NCI-H226 (cell line): ENCODE data around the gene ARF5.
"Not testable (repeated sequence)": the region's sequence is repeated elsewhere in the genome, so short reads cannot be mapped to it uniquely, and the experiment has no call there.

Source experiments
- DNase-seq: peaks from one replicate; pipeline ENCODE4 v3.0.0-alpha.2; 2015

ARF5 gene

DNA sequence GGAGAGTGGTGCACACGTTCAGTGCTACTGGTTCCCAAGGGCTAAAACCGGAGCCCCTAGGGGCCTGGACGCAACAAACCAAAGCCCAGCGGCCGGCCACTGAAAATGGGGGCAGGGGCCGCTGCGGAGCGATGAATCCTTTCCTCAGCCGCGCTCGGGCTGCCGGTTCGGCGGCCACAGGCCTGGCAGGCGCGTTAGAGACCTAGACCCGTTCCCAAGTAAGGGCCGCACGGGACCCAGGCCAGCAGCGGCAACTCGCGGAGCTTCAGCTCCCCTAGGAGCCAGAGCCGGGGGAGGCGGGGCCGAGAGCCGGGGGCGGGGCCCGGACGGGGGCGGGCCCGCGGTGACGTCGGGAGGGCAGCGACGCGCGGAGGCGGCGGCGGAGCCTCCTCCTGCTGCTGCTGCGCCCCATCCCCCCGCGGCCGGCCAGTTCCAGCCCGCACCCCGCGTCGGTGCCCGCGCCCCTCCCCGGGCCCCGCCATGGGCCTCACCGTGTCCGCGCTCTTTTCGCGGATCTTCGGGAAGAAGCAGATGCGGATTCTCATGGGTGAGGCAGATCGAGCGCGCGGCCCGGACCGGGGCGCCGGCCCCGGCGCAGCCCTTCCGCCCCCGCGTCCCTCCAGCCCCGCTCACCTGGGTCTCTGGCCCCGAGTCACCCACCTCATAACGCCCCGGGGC is at the start of gene ARF5:
TSS of gene ARF5 (plus strand) at position 393 of the 678 bp plus-strand sequence. CDS start at position 481, 88 bp downstream.
- peak; percentile 62 for DNase-seq

DNA sequence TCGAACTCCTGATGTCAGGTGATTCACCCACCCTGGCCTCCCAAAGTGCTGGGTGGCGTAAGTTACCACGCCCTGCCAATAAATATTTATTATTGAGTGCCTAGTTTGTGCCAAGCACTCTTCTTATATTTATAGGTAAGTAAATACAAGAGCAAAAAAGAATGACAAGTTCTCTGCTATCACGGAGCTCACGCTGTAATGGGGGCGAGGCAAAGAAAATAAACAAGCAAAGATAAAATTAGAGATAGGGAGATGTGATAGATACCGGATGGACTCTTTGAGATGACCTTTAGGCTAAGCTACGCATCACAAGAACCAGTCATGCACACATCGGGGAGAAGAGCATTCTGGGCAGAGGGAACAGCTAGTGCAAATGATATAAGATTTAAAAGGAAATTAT is 49.1 kb upstream of the ARF5 start:
- DNase-seq: no peak

DNA sequence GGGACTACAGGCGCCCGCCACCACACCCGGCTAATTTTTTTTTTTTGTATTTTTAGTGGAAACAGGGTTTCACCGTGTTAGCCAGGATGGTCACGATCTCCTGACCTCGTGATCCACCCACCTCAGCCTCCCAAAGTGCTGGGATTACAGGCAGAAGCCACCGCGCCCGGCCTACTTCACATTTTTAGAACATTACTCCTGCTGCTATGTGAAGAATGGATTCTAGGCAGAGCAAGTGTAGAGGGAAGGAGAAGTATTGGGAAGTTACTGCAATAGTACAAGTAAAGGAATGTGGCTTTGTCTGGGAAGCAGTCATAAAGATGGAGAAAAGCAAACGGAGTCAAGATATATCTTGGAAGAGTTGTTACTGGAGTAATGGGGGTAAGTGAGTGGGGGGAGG is 47.8 kb upstream of the ARF5 start:
- DNase-seq: not testable (repeated sequence)

DNA sequence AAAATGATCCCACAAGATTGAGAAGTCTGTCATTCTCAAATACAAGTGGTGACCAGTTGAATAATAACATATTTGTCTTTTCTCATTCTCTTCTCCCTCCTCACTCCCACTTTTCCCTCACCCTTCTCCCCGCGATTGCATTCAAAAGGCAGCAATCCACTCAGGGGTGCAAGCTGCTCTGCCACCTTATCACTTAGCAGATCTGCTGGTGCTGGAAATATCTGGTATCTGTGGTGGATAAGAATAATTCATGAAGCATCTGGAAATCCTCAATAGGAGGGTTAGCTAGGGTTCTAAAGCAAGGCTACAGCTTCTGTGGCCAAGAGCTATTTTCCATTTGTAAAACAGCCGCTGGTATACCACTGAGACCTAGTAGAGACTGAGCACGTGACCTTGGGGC is 46.7 kb upstream of the ARF5 start:
- DNase-seq: no peak

DNA sequence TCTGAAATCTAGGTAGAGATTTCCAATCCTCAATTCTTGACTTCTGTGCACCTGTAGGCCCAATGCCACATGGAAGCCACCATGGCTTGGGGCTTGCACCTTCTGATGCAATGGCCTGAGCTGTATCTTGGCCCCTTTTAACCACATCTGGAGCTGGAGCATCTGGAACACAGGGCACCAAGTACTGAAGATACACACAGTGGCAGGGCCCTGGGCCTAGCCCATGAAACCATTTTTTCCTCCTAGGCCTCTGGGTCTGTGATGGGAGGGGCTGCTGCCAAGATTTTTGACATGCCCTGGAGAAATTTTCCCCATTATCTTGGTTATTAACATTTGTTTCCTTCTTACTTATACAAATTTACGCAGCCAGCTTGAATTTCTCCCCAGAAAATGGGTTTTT is 41.9 kb upstream of the ARF5 start:
- no peak for DNase-seq

DNA sequence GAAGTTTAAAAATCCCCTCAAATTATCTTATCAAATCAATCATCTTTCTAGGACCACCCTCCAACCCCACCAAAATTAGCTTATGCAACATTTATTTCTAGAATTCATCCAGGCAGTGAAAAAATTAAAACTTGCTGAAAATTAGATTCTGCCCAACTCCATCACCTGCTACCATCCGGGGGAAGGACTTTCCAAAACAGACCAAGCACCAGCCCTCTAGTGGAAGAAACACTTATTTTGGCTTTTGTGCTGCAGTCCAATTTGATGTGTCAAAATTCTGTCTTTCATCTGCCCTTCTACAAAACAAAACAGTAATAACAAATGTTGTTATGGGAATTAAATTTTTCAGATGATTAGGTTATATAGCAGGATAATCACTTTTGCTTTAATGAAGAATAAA is 38.0 kb upstream of the ARF5 start:
- DNase-seq: no peak

DNA sequence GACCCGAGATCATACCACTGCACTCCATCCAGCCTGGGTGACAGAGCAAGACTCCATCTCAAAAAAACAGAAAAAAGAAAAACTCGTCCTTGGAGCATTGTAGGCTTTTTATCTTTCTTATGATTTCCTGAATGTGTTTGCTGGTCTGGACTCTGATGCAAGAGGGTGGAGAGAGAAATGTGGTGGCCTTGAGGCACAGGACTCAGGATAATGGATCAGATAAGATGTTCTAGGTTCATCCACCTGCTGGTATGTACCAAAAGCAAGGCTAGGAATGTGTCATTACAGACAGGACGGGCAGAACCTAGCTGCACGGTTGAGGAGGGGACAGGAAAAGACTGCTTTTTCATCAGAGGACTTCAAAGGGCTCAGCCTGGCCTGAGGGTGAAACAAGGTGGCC is 36.3 kb upstream of the ARF5 start:
- no peak for DNase-seq

DNA sequence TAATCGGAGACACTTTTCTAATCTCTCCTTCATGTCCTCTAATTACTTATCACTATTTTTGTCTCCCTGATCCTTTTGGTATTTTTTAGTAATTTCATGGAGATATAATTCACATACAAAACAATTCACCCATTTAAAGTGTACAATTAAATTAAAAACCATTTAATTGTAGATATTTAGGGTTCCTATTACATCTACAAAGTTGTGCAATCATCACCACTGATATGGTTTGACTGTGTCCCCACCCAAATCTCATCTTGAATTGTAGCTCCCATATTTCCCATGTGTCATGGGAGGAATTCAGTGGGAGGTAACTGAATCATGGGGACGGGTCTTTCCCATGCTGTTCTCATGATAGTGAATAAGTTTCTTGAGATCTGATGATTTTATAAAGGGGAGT is 31.8 kb upstream of the ARF5 start:
- no peak for DNase-seq

DNA sequence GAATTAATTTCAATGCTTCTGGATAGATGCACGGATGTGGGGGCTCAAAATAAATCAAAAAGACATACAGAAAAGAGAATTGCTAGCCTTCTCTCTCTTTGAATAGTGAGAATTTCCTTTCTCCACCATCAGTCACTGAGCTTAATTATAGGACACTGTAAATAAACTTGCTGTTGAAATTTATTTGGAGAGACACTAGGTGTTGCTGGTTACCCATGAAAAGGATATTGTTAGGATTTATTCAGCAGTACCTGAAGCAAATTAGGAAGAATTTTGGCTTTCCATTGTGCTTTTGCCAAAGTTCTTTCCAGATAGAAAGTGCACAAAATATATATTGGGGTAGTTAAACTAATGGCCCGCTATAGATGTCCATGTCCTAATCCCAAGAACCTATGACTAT is 30.4 kb upstream of the ARF5 start:
- no peak for DNase-seq

DNA sequence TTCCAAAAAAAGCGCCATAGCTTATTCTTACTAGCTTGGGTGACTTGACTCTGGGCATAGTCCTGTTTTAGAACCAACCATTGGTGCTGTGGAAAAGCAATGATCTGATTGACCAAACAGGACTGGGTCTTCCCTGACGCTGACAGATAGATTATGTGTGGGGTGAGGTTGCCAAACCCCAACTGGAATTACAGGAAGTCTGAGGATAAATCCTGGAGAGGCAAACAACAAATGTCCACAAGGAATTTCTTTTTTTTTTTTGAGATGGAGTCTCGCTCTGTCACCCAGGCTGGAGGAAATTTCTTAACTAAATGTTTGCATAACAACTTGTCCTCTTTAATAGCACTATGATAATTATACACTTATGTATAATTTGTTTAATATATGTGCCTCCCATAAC is 22.0 kb upstream of the ARF5 start:
- no peak for DNase-seq

DNA sequence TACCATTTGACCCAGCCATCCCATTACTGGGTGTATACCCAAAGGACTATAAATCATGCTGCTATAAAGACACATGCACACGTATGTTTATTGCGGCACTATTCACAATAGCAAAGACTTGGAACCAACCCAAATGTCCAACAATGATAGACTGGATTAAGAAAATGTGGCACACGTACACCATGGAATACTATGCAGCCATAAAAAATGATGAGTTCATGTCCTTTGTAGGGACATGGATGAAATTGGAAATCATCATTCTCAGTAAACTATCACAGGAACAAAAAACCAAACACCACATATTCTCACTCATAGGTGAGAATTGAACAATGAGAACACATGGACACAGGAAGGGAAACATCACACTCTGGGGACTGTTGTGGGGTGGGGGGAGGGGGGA is 20.2 kb upstream of the ARF5 start:
- DNase-seq: not testable (repeated sequence)

DNA sequence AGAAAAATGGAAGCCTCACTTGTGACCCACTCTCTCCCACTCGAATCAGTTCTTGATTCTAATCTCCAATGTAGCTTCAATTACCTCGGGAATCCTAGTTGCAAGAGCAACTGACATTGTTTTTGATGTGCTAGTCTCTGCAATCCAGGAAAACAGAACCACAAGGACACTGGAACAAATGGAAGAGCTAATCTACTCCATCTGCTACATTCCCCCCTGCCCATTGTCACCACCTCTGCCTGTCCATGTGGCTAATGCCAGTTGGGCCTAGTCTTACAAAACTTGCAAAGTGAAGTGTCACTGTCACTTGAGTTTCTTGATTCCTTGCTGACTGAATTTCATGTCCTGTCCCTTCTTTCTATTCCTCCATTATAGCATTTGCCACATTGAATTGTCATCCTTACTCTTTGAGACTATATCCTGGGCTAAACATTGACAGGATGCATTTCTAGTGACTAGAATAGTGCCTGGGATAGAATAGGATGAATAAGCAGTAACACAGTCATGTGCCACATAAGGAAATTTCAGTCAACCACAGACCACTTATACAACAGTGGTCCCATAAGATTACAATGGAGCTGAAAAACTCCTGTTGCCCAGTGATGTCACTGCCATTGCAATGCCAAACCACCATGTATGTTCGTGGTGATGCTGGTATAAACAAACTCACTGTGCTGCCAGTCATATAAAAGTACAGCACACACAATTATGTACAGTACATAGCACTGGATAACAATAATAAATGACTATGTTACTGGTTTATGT is 16.3 kb upstream of the ARF5 start:
- DNase-seq: no peak

DNA sequence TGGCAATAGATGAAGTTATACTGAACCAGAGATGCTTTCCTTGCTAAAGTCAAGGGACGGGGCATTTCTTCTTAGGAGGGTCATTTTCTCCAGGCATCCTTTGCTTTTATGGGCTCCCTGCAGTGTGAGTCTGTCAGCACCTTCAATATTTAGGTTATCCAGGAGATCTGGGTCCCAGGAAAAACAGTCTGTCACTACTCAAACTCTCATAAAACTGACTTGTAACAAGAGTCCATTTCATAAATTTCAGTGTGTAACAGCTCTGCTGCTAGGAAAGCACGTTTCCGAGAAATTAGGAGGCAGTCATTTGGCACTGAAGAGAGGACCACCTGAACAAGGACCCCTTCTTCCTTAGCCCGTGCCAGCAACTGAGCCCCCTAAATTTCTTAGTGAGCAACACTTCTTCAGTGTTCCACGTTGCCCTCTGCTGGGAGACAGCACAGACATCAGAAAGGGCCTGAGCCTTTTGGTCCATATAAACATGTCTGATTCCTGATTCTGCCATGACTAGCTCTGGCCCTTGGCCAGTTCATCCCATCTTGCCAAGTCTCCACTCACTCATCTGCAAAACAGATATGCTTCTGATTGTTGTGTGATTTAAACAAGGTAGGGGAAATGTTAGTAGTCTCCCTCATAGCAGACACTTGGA is 10.1 kb upstream of the ARF5 start:
- DNase-seq: peak; percentile 35

DNA sequence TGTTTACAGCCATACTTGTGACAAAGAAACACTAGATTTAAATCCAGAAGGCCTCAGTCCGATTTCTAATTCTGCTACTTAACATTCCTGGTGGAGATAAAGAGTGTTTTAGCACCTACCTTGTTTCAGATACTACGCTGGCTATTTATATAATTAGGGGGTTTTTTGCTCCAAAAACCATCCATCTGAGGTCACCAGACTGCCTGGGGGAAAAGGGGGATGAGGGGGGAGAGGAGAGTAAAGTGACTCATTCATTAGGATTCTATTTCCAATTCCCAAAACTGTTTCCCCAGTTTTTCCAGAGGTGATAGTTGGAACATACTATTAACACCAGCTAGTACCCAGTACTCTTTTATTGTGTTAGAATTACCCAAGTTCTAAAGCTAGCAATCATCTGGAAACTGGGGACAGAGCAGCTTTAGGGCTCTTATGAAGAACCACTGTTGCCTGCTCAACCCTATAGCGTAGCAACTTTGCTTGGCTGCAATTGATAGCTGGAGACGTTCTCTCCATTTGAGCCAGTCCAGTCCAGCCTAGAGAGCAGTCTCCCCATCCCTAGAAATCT is 9.4 kb upstream of the ARF5 start:
- no peak for DNase-seq

DNA sequence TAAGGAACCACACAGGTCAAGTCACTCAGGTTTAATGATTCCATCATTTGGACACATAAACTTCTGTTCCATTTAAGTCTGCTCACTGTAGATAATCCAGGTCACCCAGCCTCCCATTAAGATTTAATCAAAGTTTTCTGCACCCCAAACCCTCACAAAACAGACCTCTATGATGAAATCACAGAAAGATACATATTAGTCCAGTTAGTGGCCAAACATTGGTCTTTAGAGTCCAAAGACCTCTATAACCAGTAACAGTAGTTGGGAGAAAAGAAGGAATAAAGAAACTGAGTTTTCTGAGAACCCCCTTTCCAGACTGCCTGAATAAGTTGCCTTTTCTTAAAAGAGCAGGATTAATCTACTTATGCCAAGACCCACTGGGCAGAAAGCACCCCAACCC is 7.6 kb upstream of the ARF5 start:
- DNase-seq: no peak

DNA sequence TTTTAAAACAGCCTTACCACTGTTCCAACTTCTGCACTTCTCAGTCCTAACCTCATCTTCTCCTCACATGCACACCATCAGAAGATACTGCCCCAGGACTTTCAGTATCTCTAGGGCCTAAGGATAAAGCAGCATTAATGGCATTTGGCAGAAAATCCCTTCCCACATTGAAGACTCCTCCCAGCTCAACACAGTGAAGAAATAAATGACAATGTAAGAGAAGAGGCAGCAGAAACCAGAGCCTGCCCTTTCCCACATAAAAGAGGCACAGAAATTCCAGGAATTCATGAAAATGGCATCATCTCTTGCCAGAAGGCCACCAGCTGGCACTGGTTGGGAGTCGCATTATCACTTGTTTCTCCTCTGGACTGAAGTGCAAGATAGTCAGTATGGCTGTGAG is 6.5 kb upstream of the ARF5 start:
- DNase-seq: no peak

DNA sequence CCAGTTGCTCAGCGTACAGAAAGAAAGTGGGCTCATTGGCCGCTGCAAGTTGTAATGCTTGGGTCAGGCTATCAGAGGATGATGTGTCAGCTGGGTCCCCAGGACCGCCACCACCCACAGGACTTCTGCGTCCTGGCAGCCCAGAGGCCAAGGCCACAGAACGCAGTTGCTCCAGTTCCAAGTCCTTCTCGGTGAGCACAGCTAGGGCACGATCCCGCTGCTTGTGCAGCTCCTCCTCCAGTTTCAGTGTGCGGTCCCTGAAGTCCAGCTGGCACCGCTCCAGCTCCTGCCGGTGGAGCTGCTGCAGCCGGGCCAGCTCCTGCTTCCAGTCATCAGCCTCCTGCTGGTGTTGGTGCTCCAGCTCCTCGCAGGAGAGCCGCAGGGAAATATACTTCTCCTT is 5.8 kb upstream of the ARF5 start:
- no peak for DNase-seq

DNA sequence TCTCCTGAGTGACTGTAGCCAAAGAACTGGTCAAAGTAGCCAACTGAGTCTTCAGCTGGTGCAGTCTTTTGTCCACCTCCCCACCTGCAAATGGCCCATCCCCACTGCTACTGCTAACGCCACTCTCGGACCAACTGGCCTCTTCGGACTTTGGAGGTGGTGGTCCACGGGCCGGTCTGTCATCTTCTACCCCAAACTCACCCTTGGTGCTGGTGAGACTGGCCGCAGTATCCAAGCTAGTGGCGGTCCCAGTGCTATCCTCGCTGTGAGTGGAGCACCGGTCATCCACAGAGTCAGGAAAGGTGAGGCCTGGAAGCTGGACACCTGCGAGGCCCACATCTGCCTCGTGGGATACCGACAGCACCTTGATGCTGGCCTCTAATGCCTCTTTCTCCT is 3.6 kb upstream of the ARF5 start:
- no peak for DNase-seq

DNA sequence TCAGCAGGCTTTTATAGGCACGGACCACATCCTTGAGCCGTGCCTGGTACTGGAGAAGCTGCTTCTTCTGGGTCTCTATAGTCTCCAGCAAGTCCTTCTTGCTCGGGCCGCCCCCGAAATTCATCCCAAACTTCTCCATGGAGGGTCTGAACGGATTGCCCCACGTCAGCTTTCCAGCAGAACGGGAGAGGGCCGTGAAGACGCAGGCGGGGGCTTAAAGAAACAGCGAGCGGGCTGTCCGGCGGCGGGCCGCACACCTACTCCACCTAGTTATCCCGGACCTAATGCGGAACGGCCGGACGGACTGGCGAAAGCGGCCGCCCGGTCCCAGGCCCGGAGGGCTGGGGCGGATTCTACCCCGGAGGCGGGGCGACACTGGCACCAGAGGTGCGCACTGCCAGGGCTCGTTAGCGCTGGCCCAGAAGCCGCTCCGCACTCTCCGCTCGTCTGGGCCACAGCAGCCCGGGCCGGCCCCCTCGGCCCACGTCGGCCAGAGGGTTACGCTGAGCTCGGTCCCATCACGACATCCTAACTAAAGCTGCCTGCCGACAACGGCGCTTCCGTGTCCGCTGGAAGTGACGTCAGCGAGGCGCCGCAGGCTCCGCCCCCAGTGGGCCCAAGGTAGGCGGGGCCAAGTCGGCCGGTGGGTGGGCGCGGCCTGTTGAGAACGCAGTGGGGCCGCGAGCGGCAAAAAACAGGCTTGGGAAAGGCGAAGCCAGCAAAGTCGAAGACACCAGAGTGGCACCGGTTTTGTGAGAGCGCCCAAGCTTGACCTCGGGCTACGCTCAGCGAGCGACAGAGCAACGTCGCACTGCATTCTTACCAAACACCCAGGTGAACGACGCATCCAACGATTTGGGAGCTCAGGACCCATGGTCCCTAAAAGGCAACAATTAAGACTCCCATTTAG is 2.9 kb upstream of the ARF5 start, which contains the start of gene GCC1:
TSS of gene GCC1 (minus strand) at position 553 of the 910 bp plus-strand sequence. CDS start at position 139, 414 bp downstream.
- peak; percentile 69 for DNase-seq

DNA sequence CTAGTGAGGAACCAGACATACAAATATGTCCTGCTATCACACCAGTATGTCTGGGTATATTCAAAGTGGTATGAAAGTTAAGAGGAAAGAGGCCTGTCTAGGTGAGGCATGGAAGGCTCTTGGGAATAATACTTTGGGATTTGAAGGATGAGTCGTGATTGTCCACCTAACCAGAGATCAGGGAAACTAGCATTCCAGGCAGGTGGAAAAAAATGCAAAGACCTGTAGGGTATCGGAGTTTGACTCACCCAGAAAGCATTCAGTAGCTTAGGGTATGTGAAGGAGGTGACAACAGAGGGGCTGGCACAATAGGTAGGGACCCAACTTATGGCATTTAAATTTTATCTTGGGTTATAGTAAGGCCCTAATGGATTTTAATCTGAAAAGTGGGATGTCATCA is 1.9 kb upstream of the ARF5 start:
- DNase-seq: no peak

DNA sequence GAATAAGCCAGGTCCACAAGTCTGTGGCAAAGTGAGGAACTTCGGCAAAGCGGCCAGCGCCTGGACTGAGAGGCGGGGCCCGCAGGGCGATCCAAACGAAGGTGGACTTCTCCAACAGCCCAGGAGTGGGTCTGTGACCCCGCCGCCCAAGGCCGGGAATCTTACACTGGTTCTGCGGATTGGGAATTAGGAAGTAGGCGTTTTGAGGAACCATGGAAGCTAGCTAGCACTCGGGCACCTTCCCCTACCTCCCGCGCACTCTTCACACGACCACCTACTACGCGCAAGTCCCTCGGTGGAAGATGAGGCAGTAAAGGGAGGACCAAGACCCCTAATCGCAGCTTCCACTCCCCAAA is 570 bp upstream of the ARF5 start:
- no peak for DNase-seq

DNA sequence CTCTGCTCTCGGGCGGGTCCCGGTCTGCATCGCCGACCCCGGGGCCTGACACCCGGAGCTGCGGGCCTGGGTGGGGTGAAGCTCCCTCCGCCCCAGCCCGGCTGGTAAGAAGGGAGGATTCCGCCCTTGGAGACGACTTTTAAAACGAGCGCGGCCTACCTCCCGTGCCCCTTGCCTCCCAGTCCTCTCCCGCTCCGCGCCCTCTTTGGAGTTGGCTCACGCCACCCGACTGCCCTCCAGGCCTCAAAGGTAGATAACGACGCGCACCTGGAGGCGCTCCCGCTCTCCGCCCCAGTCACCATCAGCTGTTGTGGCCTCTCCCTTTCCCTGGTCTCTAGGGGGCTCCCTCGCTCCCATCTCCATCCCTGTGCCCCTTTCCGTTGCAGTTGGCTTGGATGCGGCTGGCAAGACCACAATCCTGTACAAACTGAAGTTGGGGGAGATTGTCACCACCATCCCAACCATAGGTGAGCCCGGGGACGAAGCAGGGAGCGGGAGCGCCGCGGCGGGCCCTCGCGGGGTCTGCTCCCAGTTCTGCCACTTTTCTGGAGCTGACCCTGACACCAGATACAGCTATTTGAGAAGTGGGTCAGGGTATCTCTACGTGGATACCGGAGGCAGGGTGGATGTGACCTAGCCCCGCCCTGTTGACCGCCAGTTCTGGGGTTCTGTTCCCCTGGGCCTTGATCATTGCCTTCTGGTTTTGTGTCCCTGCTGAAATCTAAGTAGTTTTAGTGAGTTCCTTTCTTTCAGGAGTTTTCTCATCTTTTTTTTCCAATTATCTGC is 679 bp downstream of the ARF5 start:
- peak; percentile 47 for DNase-seq
